Parietal lobe (tissue), 2 donors: ENCODE results near the gene NUDT13. TPM values are rescaled to one million over a fixed set of nuclear protein-coding genes. Genes with fewer than 3 reads are reported as not detected.
A peak's percentile ranks its signal among the peaks of the same experiment; 100 is the strongest.

Source experiments
- small RNA-seq: library from RNA; depleted of rRNA; stranded (forward); fragments of <200 nt; gene quantifications from one replicate; pipeline ENCODE3, GENCODE V24; 2014; ENCODE audit warnings: low replicate concordance
- total RNA-seq: library from RNA; depleted of rRNA; stranded (reverse); fragments of >200 nt; gene quantifications from one replicate; pipeline ENCODE4 v1.2.3, GENCODE V29; 2014

NUDT13 gene
- 1.6 TPM for total RNA-seq

GRCh38 chr10:73110345-73110849 lies at the start of gene NUDT13:
Gene NUDT13, plus strand, starts transcription at chr10:73110455. Its CDS starts 3,911 bp downstream, at chr10:73114366.

GRCh38 chr10:73096449-73097304 lies 13.6 kb upstream of the NUDT13 start, which contains the start of gene P4HA1:
Gene P4HA1, minus strand, starts transcription at chr10:73096866. Its CDS starts 21,983 bp downstream, at chr10:73074883.

GRCh38 chr10:73167783-73168464 lies 57.7 kb downstream of the NUDT13 start, which contains the start of the genes ECD and FAM149B1:
Gene ECD, minus strand, starts transcription at chr10:73168008. Its CDS starts 4,071 bp downstream, at chr10:73163937.
Gene FAM149B1, plus strand, starts transcription at chr10:73168119. Its CDS starts 221 bp downstream, at chr10:73168340.

Small RNA genes lying within 50 kb of the gene (small RNA-seq; reads per million reads assigned to genes)
- gene RF00019 (not detected), gene SNORA11F (0.92 reads per million, percentile 67 among the genes with 10 or more reads in this experiment)

Other genes with a start within 250 kb of the NUDT13 start
- 0.94 TPM for gene OIT3, start 216.7 kb upstream of the NUDT13 start, total RNA-seq
- not detected for gene PLA2G12B, start 155.6 kb upstream of the NUDT13 start, total RNA-seq
- 27.5 TPM for gene P4HA1, start 13.6 kb upstream of the NUDT13 start, total RNA-seq
- gene ECD, start 57.6 kb downstream of the NUDT13 start, total RNA-seq = 36.3 TPM
- 41.9 TPM for gene FAM149B1, start 57.7 kb downstream of the NUDT13 start, total RNA-seq
- gene DNAJC9, start 136.8 kb downstream of the NUDT13 start, total RNA-seq = 90.1 TPM
- 87.3 TPM for gene MRPS16, start 142.2 kb downstream of the NUDT13 start, total RNA-seq
- 1.6 TPM for gene CFAP70, start 248.4 kb downstream of the NUDT13 start, total RNA-seq